Measurements from ENCODE around the gene CFAP126. TPM values are rescaled to one million over a fixed set of nuclear protein-coding genes. Genes with fewer than 3 reads are reported as not detected.
"Not testable (repeated sequence)": the region's sequence is repeated elsewhere in the genome, so short reads cannot be mapped to it uniquely, and the experiment has no call there.

The CFAP126 gene
- total RNA-seq, 4 donors from 2014 or later, result not detected

- peak; percentile 96 to 98 for DNase-seq
- H3K27me3 ChIP-seq, result no peaks in the 10 kb centered on the region
- H3K36me3 ChIP-seq, result no peaks in the 10 kb centered on the region
- H3K9me3 ChIP-seq, result no peaks in the 10 kb centered on the region
- peak overlapping the region; percentile 61 to 82 (median 76) for H3K4me3 ChIP-seq
- intact Hi-C loops (cut with DNase I; ENCODE audit: low total_unique reads) (loop anchor here (1.0 to 5.0 kb wide), 2 partner anchors 9 to 188 kb away; partner anchors contain the start of gene NDUFS2), in situ Hi-C loops (cut with MboI; ENCODE audit: low sequenced_read_pairs in 4 of 4) (loop anchor here in 3 of 4 donors (5.0 to 10.0 kb wide), 4 partner anchors 75 to 195 kb away; partner anchors contain the start of genes TOMM40L (in 2 of the 3), ADAMTS4 (in 1 of the 3), APOA2 (in 1 of the 3) and SDHC (in 1 of the 3))
- H3K4me1 ChIP-seq, result peaks cover 9 to 11% of the 10 kb centered on the region in 2 donors
- ATAC-seq, result peak; percentile 95 to 97
- TF ChIP-seq CTCF (IDR thresholded peaks at IDR 0.05 in 4 of 5, conservative IDR thresholded peaks at IDR 0.05 in 1 of 5) (no peak), POLR2A (IDR thresholded peaks at IDR 0.05) (peak; percentile 78 to 89)
- peak overlapping the region; percentile 86 to 95 (median 92) for H3K27ac ChIP-seq
Measured at GRCh38 chr1:161389691-161390558, 22.2 kb upstream of the CFAP126 start.

- ATAC-seq, DNase-seq, H3K36me3 ChIP-seq, H3K9me3 ChIP-seq, H3K27me3 ChIP-seq: not testable (repeated sequence)
- intact Hi-C loops (cut with DNase I; ENCODE audit: low total_unique reads) (loop anchor here (5.0 kb wide), 1 partner anchor 187 kb away; the partner anchor contains the start of gene NDUFS2), in situ Hi-C loops (cut with MboI; ENCODE audit: low sequenced_read_pairs in 4 of 4) (loop anchor here in 3 of 4 donors (5.0 to 10.0 kb wide), 4 partner anchors 74 to 194 kb away; partner anchors contain the start of genes TOMM40L (in 2 of the 3), ADAMTS4 (in 1 of the 3), APOA2 (in 1 of the 3) and SDHC (in 1 of the 3))
- H3K27ac ChIP-seq, result peak overlapping the region; percentile 86 to 95 (median 92)
- H3K4me3 ChIP-seq, result peak overlapping the region; percentile 48 to 82 (median 64)
- peaks cover 9 to 11% of the 10 kb centered on the region in 2 donors for H3K4me1 ChIP-seq
Measured at GRCh38 chr1:161389158-161389557, 21.5 kb upstream of the CFAP126 start.

GRCh38 chr1:161388639-161389038 is 21.0 kb upstream of the CFAP126 start:
- Histone ChIP-seq H3K27me3 (no peaks in the 10 kb centered on the region), H3K27ac (peak overlapping the region; percentile 86 to 95 (median 92)), H3K36me3 (no peaks in the 10 kb centered on the region), H3K9me3 (no peaks in the 10 kb centered on the region), H3K4me3 (no peak overlapping the region), H3K4me1 (peaks cover 9 to 11% of the 10 kb centered on the region in 2 donors)
- intact Hi-C loops (cut with DNase I; ENCODE audit: low total_unique reads), result loop anchor here (5.0 kb wide), 1 partner anchor 186 kb away; the partner anchor contains the start of gene NDUFS2
- ATAC-seq (no peak), DNase-seq (no peak)
- TF ChIP-seq POLR2A (IDR thresholded peaks at IDR 0.05) (no peak), CTCF (IDR thresholded peaks at IDR 0.05 in 4 of 5, conservative IDR thresholded peaks at IDR 0.05 in 1 of 5) (no peak)
- in situ Hi-C loops (cut with MboI; ENCODE audit: low sequenced_read_pairs in 4 of 4), result loop anchor here in 3 of 4 donors (5.0 to 10.0 kb wide), 4 partner anchors 74 to 194 kb away; partner anchors contain the start of genes TOMM40L (in 2 of the 3), ADAMTS4 (in 1 of the 3), APOA2 (in 1 of the 3) and SDHC (in 1 of the 3)

- Histone ChIP-seq H3K27ac (peak overlapping the region; percentile 29 to 49 (median 40)), H3K4me1 (peaks cover 0 to 3% of the 10 kb centered on the region in 2 donors), H3K36me3 (no peaks in the 10 kb centered on the region), H3K27me3 (no peaks in the 10 kb centered on the region), H3K4me3 (no peak overlapping the region), H3K9me3 (no peaks in the 10 kb centered on the region)
- in situ Hi-C loops (cut with MboI; ENCODE audit: low sequenced_read_pairs in 4 of 4) (loop anchor here (5.0 to 10.0 kb wide), 4 partner anchors 68 to 188 kb away; partner anchors contain the start of genes TOMM40L (in 3 of the 4), ADAMTS4 (in 1 of the 4), APOA2 (in 1 of the 4) and SDHC (in 1 of the 4)), intact Hi-C loops (cut with DNase I; ENCODE audit: low total_unique reads) (loop anchor here (1.0 to 5.0 kb wide), 2 partner anchors 70 to 155 kb away; partner anchors contain the start of gene SDHC)
- peak; percentile 85 to 93 for ATAC-seq
- no peak for TF ChIP-seq POLR2A (IDR thresholded peaks at IDR 0.05)
- TF ChIP-seq CTCF (IDR thresholded peaks at IDR 0.05 in 4 of 5, conservative IDR thresholded peaks at IDR 0.05 in 1 of 5), result peak; percentile 40 to 69 (median 59)
- DNase-seq, result no peak
Measured at GRCh38 chr1:161382214-161383019, 14.7 kb upstream of the CFAP126 start.

Measured in gastrocnemius medialis (tissue), 4 donors.